Measurements from ENCODE around the gene ADRA2B. TPM values are rescaled to one million over a fixed set of nuclear protein-coding genes. Genes with fewer than 3 reads are reported as not detected.

The ADRA2B gene
- total RNA-seq, 1 experiment from 2014 or later = 0.28 TPM

GRCh38 chr2:96107708-96108065 is 8.7 kb downstream of the ADRA2B start:
- CTCF ChIA-PET = no interaction called here
- BruUV-seq (replicated peaks) = no TSS peak
- no peak overlapping the region for H3K4me3 ChIP-seq (ENCODE audit: low read depth in 2 of 2, low read length in 2 of 2)
- no peak for DNase-seq (ENCODE audit: low read depth, low spot score)
- H3K4me1 ChIP-seq (ENCODE audit: control insufficient read depth, insufficient read depth, low read length) = 0 out of 2 replicates have a peak, but pooled peaks cover 3% of the 10 kb centered on the region
- POLR2A ChIA-PET = no interaction called here
- H3K36me3 ChIP-seq (ENCODE audit: control insufficient read depth, insufficient read depth, low read length) = no peaks in the 10 kb centered on the region
- ATAC-seq = no peak
- intact Hi-C loops (cut with micrococcal nuclease; ENCODE audit: unreplicated experiment) = no loop called here
- no peak overlapping the region for H3K27ac ChIP-seq (ENCODE audit: low read length)
- H3K27me3 ChIP-seq (ENCODE audit: control insufficient read depth, insufficient read depth, low read length) = no peaks in the 10 kb centered on the region
- no peaks in the 10 kb centered on the region for H3K9me3 ChIP-seq (ENCODE audit: control insufficient read depth, insufficient read depth, low read depth, low read length)
- in situ Hi-C loops (cut with HindIII; ENCODE audit: low pct_unique_long_range_greater_than_20kb, low sequenced_read_pairs) = no loop called here
- TF ChIP-seq REST (IDR thresholded peaks at IDR 0.05; ENCODE audit: insufficient read depth in 1 of 2, low read depth in 2 of 2, low read length in 1 of 2) = no peak
- TF ChIP-seq POLR2AphosphoS5 (IDR thresholded peaks at IDR 0.05; ENCODE audit: low read depth, low read length) = no peak
- no peak for TF ChIP-seq SIN3A (IDR thresholded peaks at IDR 0.05; ENCODE audit: borderline replicate concordance, insufficient read depth, low read depth, low read length)
- TF ChIP-seq CTCF (IDR thresholded peaks at IDR 0.05) = no peak
- no peak for TF ChIP-seq TCF7L2 (IDR thresholded peaks at IDR 0.05; ENCODE audit: low read depth, low read length)

- ChIA-PET CTCF (no interaction called here), POLR2A (interaction anchor here (0.7 kb wide), 1 partner anchor 725 kb away, joined by 8 read pairs; no protein-coding TSS in a partner anchor)
- H3K4me1 ChIP-seq (ENCODE audit: control insufficient read depth, insufficient read depth, low read length) = 0 out of 2 replicates have a peak, but pooled peaks cover 3% of the 10 kb centered on the region
- in situ Hi-C loops (cut with HindIII; ENCODE audit: low pct_unique_long_range_greater_than_20kb, low sequenced_read_pairs) = no loop called here
- no peaks in the 10 kb centered on the region for H3K9me3 ChIP-seq (ENCODE audit: control insufficient read depth, insufficient read depth, low read depth, low read length)
- no peak for DNase-seq (ENCODE audit: low read depth, low spot score)
- no peaks in the 10 kb centered on the region for H3K36me3 ChIP-seq (ENCODE audit: control insufficient read depth, insufficient read depth, low read length)
- TF ChIP-seq REST (IDR thresholded peaks at IDR 0.05; ENCODE audit: insufficient read depth in 1 of 2, low read depth in 2 of 2, low read length in 1 of 2) (no peak), TCF7L2 (IDR thresholded peaks at IDR 0.05; ENCODE audit: low read depth, low read length) (no peak), SIN3A (IDR thresholded peaks at IDR 0.05; ENCODE audit: borderline replicate concordance, insufficient read depth, low read depth, low read length) (no peak), POLR2AphosphoS5 (IDR thresholded peaks at IDR 0.05; ENCODE audit: low read depth, low read length) (no peak), CTCF (IDR thresholded peaks at IDR 0.05) (no peak)
- no peaks in the 10 kb centered on the region for H3K27me3 ChIP-seq (ENCODE audit: control insufficient read depth, insufficient read depth, low read length)
- no peak overlapping the region for H3K27ac ChIP-seq (ENCODE audit: low read length)
- intact Hi-C loops (cut with micrococcal nuclease; ENCODE audit: unreplicated experiment) = no loop called here
- no peak overlapping the region for H3K4me3 ChIP-seq (ENCODE audit: low read depth in 2 of 2, low read length in 2 of 2)
- no peak for ATAC-seq
- no TSS peak for BruUV-seq (replicated peaks)
These were observed 9.2 kb downstream of the ADRA2B start for GRCh38 chr2:96106991-96107707.
